SIG-M5 treated with dmso at 0.1 percent for 504 hours (cell line): ENCODE results near the gene ARMC8.

Source experiments
- DNase-seq: peaks from one replicate; lab custom pipeline; 2025; ENCODE audit not compliant: unreplicated experiment; lab: John Stamatoyannopoulos, UW

The ARMC8 gene

GRCh38 chr3:138340511-138340910 lies 153.4 kb downstream of the ARMC8 start:
- DNase-seq: no peak

GRCh38 chr3:138344754-138345153 lies 157.7 kb downstream of the ARMC8 start:
- DNase-seq: no peak
